Measurements from ENCODE around the gene PIP4K2C.
"Not testable (repeated sequence)": the region's sequence is repeated elsewhere in the genome, so short reads cannot be mapped to it uniquely, and the experiment has no call there.

PIP4K2C gene

DNA sequence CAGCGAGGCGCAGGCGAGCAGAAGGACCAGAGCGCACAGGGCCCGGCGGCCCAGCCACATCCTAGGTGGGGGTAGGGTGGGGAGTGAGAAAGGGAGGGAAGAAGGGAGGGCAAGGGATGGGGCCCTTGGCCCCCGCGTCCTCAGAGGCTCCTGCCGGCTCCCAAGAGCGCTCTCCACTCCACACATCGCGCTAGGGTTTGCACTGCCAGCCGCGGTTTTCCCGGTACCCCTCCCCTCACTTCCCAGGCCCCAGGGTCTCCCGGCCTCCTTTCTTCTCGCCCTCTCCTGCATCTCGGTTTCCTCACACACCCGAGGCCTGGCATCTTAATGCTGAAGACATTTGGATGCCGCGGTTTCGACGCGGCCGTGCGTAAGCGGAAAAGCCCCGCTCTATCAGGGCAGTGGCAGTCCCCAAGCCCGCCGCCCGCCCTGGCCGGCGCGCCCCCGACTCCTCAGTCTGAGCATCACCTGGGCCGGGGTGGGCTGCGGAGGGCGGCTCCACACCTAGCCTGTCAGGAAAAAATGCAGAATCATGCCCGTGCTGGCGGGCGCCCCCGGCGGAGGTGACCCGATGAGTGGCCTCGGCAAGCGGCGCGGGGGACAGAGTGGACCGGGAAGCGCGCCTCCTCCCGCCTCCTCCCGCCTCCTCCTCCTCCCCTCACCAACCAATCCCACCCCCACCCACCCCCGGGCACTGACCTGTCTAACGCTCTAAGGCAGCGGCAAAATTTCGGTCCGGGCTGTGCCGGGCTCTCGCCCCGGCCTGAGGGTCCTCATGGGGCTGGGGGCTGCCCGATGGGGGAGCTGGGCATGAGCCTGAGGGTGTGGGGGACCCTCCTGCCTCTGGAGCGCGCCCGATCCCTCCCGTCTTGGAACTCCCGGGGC is 41.3 kb downstream of the PIP4K2C start:
- Histone ChIP-seq H3K9me3 (replicated peaks in 1 of 11) (peaks cover 8 to 18% (median 17%) of the 10 kb centered on the region in 11 experiments; a peak in 18 of 22 replicates), H3K4me3 (peak overlapping the region; percentile 56 to 77 (median 68)), H3K36me3 (0 out of 22 replicates have a peak, but pooled peaks cover 0 to 6% (median 0%) of the 10 kb centered on the region in 11 experiments), H3K9ac (peak overlapping the region; percentile 48 to 79 (median 69); a peak in 21 of 22 replicates), H4K20me1 (peaks cover 0 to 26% (median 5%) of the 10 kb centered on the region in 11 experiments; a peak in 12 of 22 replicates), H3K27me3 (peaks cover 68 to 72% (median 70%) of the 10 kb centered on the region in 11 experiments), H3K4me2 (peak overlapping the region; percentile 90 to 100 (median 98)), H3K4me1 (peaks cover 0 to 15% (median 7%) of the 10 kb centered on the region in 10 experiments; a peak in 10 of 20 replicates), H3K27ac (peak overlapping the region in 1 of 11 experiments; percentile 40; a peak in 2 of 22 replicates)
- TF ChIP-seq Cebpa-rat (IDR thresholded peaks at IDR 0.05), result no peak

DNA sequence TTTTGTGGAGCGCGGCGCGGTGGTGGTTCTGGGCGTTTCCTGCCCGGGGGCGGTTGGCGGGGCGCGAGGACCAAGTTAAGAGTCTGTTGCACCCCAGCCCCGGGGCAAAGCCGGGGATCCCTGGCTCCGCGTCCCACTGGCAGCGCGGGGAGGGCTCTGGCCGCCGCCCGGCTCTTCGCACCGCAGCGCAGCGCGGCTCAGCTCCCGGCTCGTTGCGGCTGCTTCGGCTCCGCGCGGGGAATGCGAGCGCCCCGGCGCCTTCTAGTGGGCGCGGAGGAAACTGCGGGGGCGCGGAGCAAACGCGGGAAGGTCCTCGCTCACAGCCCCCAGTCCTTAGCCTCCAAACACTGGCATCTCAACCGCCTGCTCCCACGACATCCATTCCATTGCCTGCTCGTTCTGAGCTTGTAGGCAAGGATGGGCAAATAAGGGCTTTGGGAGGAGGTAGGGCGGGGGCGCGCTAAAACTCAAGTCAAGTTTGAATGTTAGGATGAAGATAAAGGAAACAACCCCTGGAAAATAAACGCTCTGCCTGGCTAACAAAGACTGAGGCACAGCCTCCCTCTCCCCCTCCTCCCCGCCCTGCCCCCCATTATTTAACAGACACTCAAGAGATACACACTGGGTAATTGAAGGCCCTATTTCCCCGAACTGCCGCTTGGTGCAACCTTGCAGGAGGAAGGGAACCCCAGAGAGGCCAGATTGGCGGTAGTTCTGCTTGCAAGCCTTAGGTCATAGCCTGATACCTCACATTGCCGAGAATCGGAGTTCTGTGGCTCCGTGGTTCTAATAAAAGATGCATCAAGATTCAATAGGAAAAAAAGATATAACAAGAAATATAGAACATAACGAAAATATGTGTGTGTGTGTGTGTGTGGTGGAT is 42.2 kb downstream of the PIP4K2C start, which contains the start of gene B4GALNT1:
Gene B4GALNT1 (minus strand): TSS at position 244 of the 883 bp plus-strand sequence. CDS start 1,069 bp downstream, outside the sequence.
- peaks cover 0 to 26% (median 5%) of the 10 kb centered on the region in 11 experiments; a peak in 12 of 22 replicates for H4K20me1 ChIP-seq
- peaks cover 0 to 15% (median 7%) of the 10 kb centered on the region in 10 experiments; a peak in 10 of 20 replicates for H3K4me1 ChIP-seq
- 0 out of 22 replicates have a peak, but pooled peaks cover 0 to 6% (median 0%) of the 10 kb centered on the region in 11 experiments for H3K36me3 ChIP-seq
- TF ChIP-seq Cebpa-rat (IDR thresholded peaks at IDR 0.05), result no peak
- H3K9me3 ChIP-seq (replicated peaks in 1 of 11), result peaks cover 3 to 9% (median 8%) of the 10 kb centered on the region in 11 experiments; a peak in 16 of 22 replicates
- H3K4me3 ChIP-seq, result peak within 1 kb of the TSS; percentile 56 to 77 (median 68)
- H3K27me3 ChIP-seq, result peaks cover 59 to 63% (median 61%) of the 10 kb centered on the region in 11 experiments
- peak within 1 kb of the TSS in 1 of 11 experiments; percentile 40; a peak in 2 of 22 replicates for H3K27ac ChIP-seq
- peak within 1 kb of the TSS; percentile 90 to 100 (median 98) for H3K4me2 ChIP-seq
- peak within 1 kb of the TSS; percentile 48 to 79 (median 69); a peak in 21 of 22 replicates for H3K9ac ChIP-seq

DNA sequence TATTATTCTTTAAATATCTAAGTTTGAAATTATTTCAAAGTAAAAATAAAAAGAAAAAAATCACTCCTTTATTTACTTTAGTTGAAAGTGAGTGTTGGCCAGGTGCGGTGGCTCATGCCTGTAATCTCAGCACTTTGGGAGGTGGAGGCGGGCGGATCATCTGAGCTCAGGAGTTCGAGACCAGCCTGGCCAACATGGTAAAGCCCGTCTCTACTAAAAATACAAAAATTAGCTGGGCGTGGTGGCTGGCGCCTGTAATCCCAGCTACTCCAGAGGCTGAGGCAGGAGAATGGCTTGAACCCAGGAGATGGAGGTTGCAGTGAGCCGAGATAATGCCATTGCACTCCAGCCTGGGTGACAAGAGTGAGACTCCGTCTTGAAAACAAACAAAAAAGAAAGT is 45.7 kb downstream of the PIP4K2C start:
- Histone ChIP-seq H3K4me1 (peaks cover 0 to 13% (median 6%) of the 10 kb centered on the region in 10 experiments; a peak in 10 of 20 replicates), H3K27me3 (peaks cover 24 to 27% (median 26%) of the 10 kb centered on the region in 11 experiments)
- H4K20me1 ChIP-seq; H3K36me3 ChIP-seq; H3K27ac ChIP-seq; H3K4me3 ChIP-seq; H3K4me2 ChIP-seq; H3K9me3 ChIP-seq (replicated peaks in 1 of 11); H3K9ac ChIP-seq: not testable (repeated sequence)

DNA sequence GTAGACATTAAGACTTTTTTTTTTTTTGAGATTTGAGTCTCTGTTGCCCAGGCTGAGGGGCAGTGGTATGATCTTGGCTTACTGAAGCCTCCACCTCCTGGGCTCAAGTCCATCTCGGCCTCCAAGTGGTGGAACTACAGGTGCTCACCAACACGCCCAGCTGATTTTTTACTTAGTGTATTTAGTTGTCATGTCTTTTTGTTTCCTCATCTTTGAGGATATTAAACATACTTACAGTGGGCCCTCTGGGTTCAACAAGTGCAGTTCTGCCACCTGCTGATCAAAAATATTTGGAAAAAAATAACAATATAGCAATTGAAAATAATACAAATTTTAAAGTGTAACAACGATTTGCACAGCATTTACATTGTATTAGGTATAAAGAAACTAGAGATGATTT is 46.4 kb downstream of the PIP4K2C start:
- H3K4me3 ChIP-seq, result no peak overlapping the region
- H3K9me3 ChIP-seq (replicated peaks in 1 of 11), result peaks cover 0 to 7% (median 0%) of the 10 kb centered on the region in 11 experiments; a peak in 3 of 22 replicates
- no peaks in the 10 kb centered on the region for H3K36me3 ChIP-seq
- H3K9ac ChIP-seq, result no peak overlapping the region
- no peak overlapping the region for H3K27ac ChIP-seq
- H3K27me3 ChIP-seq, result peaks cover 18 to 21% (median 19%) of the 10 kb centered on the region in 11 experiments
- no peak for TF ChIP-seq Cebpa-rat (IDR thresholded peaks at IDR 0.05)
- H4K20me1 ChIP-seq, result no peaks in the 10 kb centered on the region
- peaks cover 0 to 7% (median 1%) of the 10 kb centered on the region in 10 experiments; a peak in 8 of 20 replicates for H3K4me1 ChIP-seq
- no peak overlapping the region for H3K4me2 ChIP-seq

DNA sequence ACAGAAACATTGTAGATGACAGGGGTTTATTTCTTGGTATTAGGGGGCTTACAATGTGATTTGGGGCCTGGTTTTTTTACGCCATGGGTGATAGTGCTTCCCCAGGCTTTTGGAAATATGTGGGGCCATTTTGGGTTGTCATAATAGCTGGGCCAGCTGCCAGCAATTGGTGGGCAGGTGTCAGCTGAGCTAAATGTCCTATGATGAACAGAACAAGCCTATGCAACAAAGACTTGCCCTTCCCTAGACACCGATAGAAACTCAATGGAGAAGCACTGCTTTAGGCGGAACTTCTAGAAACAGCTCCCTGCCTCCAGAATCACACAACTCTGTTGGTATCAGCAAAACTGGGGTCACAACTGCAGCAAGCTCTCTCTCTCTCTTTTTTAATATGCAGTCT is 47.1 kb downstream of the PIP4K2C start:
- Histone ChIP-seq H4K20me1 (no peaks in the 10 kb centered on the region), H3K9me3 (replicated peaks in 1 of 11) (peaks cover 0 to 10% (median 5%) of the 10 kb centered on the region in 11 experiments; a peak in 11 of 22 replicates), H3K9ac (no peak overlapping the region), H3K27ac (no peak overlapping the region), H3K4me2 (no peak overlapping the region), H3K27me3 (peaks cover 10 to 14% (median 12%) of the 10 kb centered on the region in 11 experiments), H3K36me3 (no peaks in the 10 kb centered on the region), H3K4me3 (no peak overlapping the region), H3K4me1 (peaks cover 0 to 6% (median 0%) of the 10 kb centered on the region in 10 experiments; a peak in 3 of 20 replicates)
- TF ChIP-seq Cebpa-rat (IDR thresholded peaks at IDR 0.05), result no peak

DNA sequence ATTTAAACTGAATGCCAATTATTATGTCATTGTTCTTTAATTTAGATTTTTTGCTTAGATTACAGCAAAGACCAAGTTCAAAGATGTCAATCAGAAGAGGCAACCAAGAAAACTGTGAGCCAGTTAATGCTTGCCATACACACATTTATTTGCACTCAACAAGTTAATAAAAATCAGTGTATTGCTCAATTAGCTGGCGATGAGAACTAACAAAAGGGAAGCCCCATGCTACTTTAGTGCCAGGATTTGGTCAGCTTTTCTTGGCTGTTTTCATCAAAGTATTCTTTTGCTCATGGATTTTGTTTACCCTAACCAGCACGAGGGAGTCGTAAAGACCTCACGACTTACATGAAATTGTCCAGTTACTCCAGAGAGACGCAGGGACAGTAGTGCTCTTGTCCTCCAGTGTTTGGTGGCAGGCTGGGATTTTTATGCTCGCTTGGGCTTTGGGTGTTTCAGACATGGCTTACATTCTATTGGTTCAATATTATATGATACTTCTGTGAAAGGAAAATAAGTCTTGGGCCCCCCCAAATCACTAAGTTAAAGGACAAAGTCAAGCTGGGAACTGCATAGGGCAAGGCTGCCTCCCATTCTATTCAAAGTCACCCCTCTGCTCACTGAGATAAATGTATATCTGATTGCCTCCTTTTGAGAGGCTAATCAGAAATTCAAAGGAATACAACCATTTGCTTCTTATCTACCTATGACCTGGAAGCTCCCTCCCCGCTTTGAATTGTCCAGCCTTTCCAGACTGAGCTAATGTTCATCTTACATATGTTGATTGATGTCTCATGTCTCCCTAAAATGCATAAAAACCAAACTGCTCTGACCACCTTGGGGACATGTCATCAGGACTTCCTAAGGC is 49.4 kb downstream of the PIP4K2C start:
- H3K4me3 ChIP-seq, result no peak overlapping the region
- no peaks in the 10 kb centered on the region for H4K20me1 ChIP-seq
- H3K36me3 ChIP-seq, result no peaks in the 10 kb centered on the region; a peak in 1 of 22 replicates
- TF ChIP-seq Cebpa-rat (IDR thresholded peaks at IDR 0.05), result no peak
- peaks cover 22 to 33% (median 25%) of the 10 kb centered on the region in 11 experiments for H3K9me3 ChIP-seq (replicated peaks in 1 of 11)
- H3K27ac ChIP-seq, result no peak overlapping the region
- H3K9ac ChIP-seq, result no peak overlapping the region
- H3K4me2 ChIP-seq, result no peak overlapping the region
- H3K4me1 ChIP-seq, result no peaks in the 10 kb centered on the region
- H3K27me3 ChIP-seq, result no peaks in the 10 kb centered on the region

DNA sequence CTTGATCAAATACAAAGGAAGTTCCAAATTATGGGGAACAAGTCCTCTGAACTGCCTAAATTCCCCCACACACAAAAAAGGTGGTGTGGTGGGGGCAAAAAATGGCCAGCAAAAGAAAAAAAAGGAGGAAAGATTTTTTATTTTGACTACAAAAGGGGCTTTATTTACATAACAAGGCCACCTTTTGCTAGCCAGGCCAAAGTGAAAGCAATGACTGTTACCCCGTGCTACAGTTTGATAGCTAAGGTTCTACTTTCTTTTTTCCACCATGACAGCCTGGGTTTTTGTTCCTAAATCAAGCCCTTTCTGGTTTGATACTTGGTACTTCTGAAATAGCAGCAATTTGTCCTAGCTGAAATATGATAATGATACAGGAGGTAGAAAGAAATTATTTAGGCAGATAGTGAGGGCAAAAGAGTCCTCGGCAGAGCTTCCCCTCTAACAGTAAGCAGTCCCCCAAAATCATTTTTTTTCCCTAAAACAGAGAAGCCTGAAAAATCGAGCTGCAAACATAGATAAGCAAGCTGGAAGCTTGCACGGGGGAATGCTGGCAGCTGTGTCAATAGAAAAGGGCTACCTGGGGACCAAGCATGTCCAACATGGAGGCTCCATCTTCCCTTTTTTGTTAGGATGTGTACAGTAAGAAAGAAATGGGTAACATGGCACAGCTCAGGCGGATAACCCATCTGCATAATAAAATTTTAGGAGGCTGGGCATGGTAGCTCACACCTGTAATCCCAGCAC is 50.9 kb downstream of the PIP4K2C start:
- Histone ChIP-seq H4K20me1 (no peaks in the 10 kb centered on the region), H3K4me2 (no peak overlapping the region), H3K4me1 (no peaks in the 10 kb centered on the region), H3K4me3 (no peak overlapping the region), H3K27me3 (no peaks in the 10 kb centered on the region), H3K36me3 (no peaks in the 10 kb centered on the region; a peak in 1 of 22 replicates), H3K27ac (no peak overlapping the region), H3K9me3 (replicated peaks in 1 of 11) (peaks cover 35 to 46% (median 37%) of the 10 kb centered on the region in 11 experiments), H3K9ac (no peak overlapping the region)
- no peak for TF ChIP-seq Cebpa-rat (IDR thresholded peaks at IDR 0.05)

DNA sequence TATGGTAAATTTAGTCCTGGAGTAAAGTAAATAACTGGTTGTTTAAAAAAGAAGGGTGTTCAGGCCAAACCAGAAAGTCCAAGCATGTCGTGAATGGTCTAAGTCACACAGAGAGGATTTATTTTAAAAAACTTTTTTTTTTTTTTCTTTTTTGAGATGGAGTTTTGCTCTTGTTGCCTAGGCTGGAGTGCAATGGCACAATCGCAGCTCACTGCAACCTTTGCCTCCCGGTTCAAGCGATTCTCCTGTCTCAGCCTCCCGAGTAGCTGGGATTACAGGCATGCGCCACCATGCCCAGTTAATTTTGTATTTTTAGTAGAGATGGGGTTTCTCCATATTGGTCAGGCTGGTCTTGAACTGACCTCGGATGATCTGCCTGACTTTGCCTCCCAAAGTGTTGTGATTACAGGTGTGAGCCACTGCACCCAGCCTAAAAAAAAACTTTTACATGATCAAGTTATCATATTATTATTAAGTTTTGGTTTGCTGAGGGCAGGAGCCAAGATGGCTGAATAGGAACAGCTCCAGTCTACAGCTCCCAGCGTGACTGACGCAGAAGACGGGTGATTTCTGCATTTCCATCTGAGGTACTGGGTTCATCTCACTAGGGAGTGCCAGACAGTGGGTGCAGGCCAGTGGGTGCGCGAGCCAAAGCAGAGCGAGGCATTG is 55.1 kb downstream of the PIP4K2C start:
- H3K9ac ChIP-seq, H3K27me3 ChIP-seq, H4K20me1 ChIP-seq, H3K4me3 ChIP-seq, H3K36me3 ChIP-seq, H3K4me2 ChIP-seq, H3K27ac ChIP-seq, H3K4me1 ChIP-seq: not testable (repeated sequence)
- H3K9me3 ChIP-seq (replicated peaks in 1 of 11), result peaks cover 35 to 46% (median 37%) of the 10 kb centered on the region in 11 experiments

DNA sequence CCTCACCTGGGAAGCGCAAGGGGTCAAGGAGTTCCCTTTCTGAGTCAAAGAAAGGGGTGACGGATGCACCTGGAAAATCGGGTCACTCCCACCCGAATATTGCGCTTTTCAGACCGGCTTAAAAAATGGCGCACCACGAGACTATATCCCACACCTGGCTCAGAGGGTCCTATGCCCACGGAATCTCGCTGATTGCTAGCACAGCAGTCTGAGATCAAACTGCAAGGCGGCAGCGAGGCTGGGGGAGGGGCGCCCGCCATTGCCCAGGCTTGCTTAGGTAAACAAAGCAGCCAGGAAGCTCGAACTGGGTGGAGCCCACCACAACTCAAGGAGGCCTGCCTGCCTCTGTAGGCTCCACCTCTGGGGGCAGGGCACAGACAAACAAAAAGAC is 55.7 kb downstream of the PIP4K2C start:
- H3K27me3 ChIP-seq, H4K20me1 ChIP-seq, H3K4me3 ChIP-seq, H3K4me1 ChIP-seq, H3K36me3 ChIP-seq, H3K4me2 ChIP-seq, H3K27ac ChIP-seq, H3K9ac ChIP-seq: not testable (repeated sequence)
- peaks cover 35 to 46% (median 37%) of the 10 kb centered on the region in 11 experiments for H3K9me3 ChIP-seq (replicated peaks in 1 of 11)
